ENCODE measurements around the gene SARNP. TPM values are rescaled to one million over a fixed set of nuclear protein-coding genes. Genes with fewer than 3 reads are reported as not detected.
"Not testable (repeated sequence)": the region's sequence is repeated elsewhere in the genome, so short reads cannot be mapped to it uniquely, and the experiment has no call there.

The SARNP gene
- total RNA-seq, 1 experiment from 2014 or later: 308 TPM

DNA sequence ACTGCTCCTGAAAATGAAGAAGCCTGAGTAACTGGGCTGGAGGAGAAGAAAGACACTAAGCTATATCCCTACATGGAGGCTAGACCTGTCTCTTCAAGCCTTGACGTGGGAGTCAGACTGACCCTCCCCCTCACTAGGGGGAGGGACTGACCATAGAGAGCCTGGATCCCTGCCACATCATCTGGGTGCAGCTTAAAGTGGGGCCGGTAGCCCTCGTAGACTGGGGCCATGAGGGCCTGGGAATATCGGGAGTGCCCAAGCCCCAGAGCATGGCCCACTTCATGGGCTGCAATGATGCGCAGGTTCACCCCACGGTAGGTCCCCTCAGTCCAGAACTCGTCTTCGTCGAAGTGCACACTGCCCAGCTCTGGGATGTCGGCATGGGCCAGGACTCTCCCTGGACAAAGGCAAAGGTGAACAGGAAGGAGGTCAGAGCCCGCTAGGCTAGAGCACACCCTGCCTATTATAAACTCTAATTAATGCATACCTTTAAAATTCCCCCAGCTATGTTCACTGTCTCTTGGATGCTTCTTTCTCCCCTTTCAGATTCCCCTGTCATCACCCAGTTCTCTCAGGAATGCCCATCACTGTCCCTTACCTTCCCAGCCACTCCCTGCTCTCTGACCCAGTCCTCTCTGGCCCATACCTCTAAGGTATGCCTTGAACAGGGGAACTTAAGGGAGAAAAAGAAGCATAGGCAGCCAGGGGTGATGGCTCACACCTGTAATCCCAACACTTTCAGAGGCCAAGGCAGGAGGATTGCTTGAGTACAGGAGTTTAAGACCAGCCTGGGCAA is 22.0 kb upstream of the SARNP start:
- DNase-seq (ENCODE audit: low spot score): no peak

DNA sequence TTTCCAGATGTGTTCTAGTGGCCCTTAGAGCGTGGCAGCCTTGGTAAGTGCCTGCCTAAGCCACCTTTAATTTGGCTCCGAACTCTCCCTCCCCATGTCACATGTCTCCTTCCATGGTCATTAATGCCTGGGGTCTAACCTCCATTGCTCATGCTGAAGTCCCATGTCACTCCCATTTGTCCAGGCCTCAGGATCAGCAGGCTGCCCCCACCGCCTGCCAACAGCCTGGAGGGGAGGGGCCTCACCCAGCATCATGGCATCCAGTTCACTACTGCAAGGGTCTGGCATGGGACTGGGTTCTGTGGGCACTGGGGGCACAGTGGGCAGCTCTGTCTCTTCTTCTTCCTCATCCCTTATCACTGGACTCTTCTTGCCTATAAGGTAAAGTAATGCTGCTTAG is 20.8 kb upstream of the SARNP start:
- DNase-seq (ENCODE audit: low spot score): no peak

DNA sequence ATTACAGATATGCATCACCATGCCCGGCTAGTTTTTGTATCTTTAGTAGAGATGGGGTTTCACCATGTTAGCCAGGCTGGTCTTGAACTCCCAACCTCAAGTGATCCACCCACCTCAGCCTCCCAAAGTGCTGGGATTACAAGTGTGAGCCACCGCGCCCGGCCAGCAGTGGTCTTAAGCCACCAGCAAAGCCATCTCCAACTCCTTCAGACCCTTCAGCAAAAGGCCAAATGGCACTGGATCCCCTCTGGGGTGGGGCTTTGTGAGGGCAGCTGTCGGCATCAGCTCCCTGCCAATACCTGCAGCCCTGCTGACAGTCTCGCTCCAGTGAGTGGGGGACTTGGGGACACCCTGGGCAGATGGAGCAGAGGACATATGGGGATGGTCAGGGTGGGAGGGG is 16.9 kb upstream of the SARNP start:
- DNase-seq (ENCODE audit: low spot score): not testable (repeated sequence)

DNA sequence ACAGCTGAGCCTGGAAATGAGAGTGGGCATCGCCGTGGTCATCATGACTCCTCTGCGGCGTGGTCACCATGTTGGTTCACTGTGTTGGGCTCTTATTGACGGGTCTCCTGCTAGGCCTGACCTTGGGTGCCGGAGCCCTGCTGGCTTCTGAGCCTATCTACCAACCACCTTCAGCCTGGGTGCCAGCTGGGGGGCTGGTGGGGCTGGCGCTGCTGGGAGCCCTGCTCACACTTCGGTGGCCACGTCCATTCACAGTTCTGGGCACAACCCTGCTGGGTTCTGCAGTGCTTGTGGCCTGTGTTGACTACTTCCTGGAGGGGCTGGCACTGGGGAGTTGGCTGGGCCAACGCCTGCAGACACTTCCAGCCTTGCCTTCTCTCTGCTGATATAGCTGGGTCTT is 15.5 kb upstream of the SARNP start:
- no peak for DNase-seq (ENCODE audit: low spot score)

DNA sequence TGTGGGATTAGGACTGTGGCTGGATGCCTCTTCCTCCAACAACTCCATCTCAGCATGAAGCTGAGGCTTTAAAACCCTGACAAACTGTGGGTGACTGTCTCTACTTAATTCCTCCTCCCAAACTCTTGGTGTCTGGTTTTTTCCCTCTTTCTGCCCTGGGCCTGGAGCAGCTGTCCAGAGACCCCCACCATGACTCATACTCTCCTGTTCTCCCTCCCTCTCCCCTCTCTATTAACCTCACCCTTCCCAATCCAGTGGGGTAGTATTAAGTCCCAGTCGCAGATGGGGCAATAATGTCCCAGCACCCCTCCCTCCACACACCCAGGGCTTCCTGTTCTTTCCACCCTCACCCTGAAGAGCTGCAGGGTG is 13.9 kb upstream of the SARNP start:
- no peak for DNase-seq (ENCODE audit: low spot score)

DNA sequence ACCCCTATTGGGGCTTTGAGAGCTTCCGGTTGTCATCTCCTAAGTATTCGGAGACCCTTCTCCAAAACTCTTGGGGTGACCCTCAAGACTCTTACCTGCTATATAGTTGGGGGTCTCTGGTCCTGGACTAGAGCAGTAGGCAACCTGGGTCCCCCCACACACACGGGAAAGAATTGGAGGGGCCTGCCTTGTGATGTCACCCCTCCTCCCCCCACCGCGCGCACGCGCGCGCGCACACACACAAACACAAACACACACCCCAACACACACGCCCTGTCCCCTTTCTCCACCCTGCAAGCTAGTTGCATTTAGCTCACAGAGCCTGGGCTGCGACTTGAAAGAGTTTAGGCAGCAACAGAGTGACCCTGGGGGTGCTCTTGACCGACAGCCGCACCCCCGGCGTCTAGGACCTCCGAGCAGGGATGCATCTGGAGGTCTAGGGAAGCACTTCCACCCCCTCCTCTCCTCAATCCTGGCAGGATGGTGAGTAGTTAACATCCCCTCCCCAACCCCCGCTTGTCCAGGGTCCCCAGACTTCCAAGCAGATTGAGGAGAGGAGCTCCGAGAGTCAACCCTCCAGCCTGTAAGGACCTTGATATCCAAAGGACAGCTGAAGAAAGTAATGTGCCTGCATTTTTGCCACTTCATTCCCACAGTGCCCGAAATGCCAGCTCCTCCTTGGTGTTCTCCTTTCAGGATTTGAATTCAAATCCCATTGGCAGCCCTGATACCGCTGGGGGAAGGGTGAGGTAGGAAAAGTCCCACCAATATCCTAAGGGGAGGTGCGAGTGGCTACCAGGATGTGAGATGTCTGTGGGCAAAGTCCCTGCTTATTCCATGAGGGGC is 13.3 kb upstream of the SARNP start:
- DNase-seq (ENCODE audit: low spot score): no peak

DNA sequence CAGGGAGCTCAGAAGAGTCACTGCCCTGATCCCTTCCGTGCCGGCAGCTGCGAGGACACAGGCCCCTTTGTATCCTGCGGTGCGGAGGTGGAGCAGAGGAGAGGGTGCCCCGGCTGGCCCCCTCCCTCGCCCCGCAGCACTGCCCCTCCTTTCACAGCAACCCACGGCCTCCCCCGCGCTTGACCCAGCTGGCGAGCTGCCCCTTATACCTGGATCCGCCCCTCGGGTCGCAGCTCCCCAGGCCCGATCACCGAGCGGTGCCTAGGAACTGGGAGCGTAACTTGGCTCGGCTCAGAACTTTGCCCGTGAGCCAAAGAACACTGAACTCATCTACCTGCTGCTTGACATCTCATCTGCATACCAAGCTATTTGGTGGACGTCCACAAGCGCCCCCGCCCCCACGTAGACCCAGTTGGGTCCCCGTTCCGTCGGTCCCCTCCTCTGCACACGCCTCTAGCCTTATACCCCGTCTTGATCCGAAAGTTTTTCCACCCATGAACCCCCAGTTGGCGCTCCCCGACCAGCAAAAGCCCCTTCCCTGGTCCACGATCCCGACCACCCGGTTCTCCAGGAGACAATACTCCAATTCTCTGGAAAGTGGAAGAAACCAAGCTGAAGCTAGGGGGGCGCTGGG is 12.6 kb upstream of the SARNP start:
- no peak for DNase-seq (ENCODE audit: low spot score)

DNA sequence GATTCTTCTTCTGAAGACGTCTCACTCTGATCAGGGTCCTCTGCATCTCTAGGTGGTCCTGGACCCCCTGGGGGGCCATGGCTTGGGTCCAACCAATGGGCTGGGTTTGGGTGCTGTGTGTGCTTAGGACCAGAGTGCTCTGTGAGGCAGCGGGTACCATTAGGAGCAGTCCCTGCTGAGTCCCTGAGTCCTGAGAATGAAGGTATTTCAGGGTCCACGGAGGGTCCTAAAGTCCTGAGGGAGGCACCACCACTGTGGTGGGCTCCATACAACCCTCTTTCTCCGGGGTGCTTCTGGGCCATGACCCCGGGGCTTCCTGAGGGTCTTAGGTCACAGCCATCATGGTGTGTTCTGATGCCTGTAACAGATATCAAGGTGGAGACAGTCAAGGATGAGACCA is 10.8 kb upstream of the SARNP start:
- no peak for DNase-seq (ENCODE audit: low spot score)

DNA sequence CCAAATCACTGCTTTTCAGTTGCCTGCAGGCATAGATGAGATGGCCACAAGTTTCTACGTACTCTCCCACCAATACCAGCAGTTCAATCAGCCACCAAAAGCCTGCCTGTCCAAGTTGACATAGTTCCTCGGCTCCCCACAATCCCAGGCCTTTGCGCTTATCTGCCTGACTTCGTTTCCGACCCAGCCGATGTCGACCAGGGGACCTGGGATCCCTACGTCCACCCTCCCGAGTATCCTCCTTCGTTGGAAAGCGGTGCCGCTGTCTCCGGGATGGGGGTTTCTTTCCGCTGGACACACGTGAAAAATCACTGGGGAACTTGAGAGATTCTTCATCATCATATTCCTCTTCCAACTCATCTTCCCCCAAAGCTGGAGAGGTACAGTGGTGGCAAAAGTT is 10.3 kb upstream of the SARNP start:
- DNase-seq (ENCODE audit: low spot score): no peak

DNA sequence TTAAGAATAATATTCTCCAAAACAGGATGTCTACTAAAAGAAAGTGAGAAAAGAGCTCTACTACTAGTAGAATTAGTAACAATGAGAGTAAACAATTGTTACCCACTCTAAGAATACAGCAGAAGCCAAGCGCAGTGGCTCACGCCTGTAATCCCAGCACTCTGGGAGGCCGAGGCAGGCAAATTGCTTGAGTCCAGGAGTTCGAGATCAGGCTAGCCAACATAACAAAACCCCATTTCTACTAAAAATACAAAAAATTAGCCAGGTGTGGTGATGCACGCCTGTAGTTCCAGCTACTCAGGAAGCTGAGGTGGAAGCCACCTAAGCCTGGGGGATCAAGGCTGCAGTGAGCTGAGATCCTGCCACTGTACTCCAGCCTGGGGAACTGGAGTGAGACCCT is 7.2 kb upstream of the SARNP start:
- DNase-seq (ENCODE audit: low spot score): no peak

DNA sequence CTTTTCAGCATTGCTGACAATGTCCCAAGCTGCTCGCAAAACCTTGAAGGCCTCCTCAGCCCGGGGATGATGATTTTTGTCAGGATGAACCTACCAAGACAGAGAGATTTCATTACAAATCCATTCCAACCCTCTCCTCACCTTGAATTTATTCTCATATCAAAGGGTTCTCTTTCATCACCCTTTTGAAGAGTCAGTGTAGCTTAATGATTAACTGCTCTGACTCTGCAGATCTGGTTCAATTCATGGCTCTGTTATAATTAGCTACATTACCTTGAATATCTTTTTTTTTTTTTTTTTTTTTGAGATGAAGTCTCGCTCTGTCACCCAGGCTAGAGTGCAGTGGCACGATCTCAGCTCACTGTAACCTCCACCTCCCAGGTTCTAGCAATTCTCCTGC is 5.9 kb upstream of the SARNP start:
- no peak for DNase-seq (ENCODE audit: low spot score)

DNA sequence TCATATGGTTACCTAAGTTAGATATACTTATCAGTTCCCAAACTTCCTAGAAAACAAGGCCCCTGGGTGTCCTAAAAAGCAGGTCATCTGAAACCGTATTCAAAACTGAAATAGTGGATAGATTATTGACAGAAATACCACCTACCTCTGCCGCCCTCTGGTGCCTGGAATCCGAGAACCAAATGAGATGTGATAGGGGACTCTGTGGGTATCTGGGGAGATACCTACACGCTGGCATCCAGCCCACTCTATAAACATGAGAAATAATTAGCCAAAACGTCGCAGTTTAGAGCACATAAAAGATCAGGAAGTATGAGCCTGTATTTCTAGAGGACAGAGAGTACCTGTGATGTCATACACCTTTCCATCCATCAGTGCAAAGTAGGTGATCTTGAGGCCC is 4.7 kb upstream of the SARNP start:
- no peak for DNase-seq (ENCODE audit: low spot score)

DNA sequence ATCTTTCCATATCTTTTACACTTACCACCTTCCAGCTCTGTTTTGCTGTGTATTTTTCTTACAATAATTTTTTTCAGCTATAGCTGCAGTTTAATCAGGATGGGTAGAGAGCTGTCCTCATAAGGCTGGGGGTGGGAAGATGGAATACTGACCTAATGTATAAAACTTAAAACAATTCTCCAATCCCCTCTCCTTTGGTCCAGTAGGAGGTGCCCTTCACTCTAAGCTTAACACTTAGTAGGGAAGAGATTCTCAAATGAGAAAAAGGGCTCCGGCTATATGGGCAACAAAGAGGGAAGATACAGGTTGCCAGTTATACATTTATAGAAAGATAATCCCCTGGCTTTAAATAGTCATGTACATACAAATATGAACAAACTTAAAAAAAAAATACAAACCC is 3.2 kb upstream of the SARNP start:
- no peak for DNase-seq (ENCODE audit: low spot score)

DNA sequence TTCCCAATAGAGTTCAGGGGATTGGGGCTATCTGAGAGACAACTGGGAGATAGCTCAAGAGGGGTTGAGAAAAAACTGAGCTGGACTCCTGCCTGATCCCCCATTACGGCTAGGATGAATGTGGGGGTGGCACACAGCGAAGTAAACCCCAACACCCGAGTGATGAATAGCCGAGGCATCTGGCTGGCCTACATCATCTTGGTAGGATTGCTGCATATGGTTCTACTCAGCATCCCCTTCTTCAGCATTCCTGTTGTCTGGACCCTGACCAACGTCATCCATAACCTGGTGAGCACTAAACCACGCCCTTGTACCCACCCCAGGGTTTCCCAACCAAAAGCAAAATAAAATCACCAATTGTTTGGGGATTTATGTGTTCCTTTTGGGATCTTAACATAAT is 1.4 kb upstream of the SARNP start:
- no peak for DNase-seq (ENCODE audit: low spot score)

DNA sequence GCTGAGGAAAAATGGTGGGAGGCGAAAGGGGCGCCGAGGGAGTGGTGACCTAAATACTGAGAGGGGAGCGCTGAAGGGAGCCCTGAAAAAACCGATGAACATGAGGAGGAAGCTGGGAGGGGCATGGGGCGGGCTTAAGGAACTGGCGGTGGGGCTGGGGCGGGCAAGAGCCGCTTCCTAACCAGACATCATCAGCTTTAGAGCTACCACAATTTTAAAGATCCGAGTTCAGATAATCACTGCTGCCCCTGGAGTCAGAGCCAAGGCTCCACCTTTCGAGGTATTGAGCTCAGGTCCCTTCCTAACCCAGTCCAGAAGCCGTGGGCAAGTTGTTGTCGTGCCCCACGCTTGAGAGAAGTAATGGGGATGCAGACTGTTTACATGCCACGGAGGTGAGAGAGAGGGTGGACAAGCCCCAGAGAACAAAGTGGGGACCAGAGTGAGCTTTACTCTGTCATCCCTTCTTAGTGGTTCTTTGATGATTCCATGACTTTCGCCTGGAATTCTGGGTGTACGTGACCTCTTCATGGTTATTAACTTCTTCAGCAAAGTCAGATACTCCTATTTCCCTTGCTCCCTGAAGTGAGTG is 710 bp upstream of the SARNP start:
- no peak for DNase-seq (ENCODE audit: low spot score)

DNA sequence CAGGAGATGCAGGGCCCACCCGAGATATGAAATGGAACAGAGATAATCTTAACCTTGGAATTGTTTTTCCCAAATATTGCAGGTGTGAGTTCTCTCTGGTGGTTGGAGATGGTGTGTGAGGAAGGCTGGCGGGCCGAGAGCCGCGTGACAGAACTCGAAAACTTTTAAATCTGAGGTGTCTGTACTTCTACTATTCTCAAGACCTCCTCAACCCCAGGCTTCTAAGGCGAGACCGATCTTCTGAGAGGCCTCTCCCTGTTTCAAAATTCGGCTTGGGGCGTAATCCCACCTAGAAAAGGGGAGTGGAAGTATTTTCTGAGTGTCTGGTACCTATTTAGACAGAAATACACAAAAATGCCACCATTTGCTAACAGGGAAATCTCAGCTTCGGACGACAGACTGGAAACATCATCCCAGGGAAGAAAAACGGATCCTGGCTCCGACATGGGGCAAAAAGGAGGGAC is 611 bp downstream of the SARNP start:
- DNase-seq (ENCODE audit: low spot score): no peak

DNA sequence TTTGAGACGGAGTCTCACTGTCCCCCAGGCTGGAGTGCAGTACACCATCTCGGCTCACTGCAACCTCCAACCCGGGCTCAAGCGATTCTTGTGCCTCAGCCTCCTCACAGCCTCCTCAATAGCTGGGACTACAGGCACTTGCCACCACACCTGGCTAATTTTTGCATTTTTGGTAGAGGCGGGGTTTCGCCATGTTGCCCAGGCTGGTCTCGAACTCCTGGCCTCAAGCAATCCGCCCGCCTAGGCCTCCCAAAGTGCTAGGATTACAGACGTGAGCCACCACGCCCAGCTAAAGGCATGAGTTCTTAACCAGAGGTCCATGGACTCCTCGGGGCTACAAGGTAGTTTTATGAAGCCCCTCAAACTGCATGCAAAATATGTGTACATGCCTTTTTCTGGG is 2.1 kb downstream of the SARNP start:
- DNase-seq (ENCODE audit: low spot score): no peak

DNA sequence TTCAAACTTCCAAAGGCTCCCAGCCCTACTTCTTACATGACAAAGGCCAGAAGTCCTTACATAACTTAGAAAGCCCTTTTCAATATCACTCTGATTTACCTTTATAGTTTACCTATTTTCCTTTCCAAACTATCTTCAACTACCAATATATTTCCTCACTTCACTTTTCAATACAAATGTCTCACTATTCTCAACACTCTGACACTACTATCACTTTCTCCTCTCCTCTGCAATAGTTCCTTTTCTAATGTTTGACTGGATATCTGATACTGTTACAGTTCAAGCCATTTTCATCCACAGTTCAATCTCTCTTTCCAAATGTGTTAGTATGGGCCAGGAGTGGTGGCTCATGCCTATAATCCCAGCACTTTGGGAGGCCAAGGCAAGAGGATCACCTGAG is 3.3 kb downstream of the SARNP start:
- no peak for DNase-seq (ENCODE audit: low spot score)

DNA sequence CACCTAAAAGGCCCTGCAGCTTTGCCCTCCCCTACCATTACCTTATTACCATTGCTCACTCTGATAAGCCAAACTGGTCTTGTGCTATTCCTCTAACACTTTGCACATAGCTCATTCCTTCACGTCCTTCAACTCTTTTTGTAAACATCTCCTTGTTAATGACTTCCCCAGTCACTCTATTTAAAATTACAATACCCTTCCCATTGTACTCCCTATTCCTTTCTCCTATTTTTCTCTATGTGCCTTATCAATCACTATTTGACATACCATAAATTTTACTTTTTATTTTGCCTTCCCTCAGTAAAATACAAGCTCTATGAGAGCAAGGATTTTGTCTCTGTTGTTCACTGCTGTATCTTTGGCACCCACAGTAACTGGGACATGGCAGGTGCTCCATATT is 5.4 kb downstream of the SARNP start:
- DNase-seq (ENCODE audit: low spot score): no peak

DNA sequence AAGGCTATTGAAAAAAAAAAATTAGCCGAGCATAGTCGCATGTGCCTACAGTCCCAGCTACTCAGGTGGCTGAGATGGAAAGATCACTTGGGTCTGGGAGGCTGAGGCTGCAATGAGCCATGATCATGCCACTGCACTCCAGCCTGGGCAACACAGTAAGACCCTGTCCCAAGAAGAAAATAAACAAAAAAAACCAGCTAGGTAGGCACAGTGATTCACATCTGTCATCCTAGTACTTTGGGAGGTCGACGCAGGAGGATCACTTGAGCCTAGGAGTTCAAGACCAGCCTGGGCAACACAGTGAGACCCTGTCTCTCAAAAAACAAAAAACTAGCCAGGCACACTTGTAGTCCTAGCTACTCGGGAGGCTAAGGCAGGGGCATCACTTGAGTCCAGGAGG is 8.2 kb downstream of the SARNP start:
- no peak for DNase-seq (ENCODE audit: low spot score)

DNA sequence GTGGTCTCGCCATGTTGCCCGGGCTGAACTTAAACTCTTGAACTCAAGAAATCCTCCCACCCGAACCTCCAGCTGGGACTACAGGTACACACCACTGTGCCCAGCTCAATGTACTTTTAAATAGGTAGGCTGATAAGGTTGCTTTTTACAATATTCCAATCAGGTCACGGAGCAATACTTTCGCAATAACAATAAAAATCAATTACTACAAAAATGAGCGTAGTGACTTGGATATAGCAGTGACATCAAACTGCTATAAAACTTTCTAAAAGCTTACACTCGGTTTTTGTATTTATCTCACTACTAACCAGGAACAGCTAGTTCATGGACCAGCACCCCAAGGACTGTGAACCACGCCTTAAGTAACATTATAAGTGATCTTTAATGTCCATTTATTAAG is 10.5 kb downstream of the SARNP start:
- DNase-seq (ENCODE audit: low spot score): no peak

DNA sequence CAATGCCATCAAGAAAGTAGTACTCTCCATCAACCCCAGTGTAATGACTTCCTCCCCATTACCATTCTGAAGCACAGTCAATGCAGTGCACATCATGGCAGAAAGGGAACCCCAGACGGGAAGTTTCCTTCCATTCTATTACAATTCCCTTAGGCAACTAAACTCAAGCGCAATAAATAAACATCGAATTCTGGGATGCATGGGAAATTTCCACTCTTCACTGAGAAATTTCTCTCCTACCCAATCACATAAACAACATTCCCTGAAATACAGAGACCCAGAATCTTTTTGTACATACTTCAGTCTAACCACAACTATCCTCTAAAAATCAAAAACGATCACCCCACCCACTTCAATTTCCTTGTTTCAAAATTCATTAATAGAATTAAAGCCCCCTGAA is 20.0 kb downstream of the SARNP start:
- no peak for DNase-seq (ENCODE audit: low spot score)

All from A172 (cell line).